ENCODE data around the gene PLA2G6.

Gene PLA2G6

GRCh38 chr22:38066381-38067027 is 115.1 kb downstream of the PLA2G6 start:
- peak overlapping the region; percentile 52 to 83 for H3K27ac ChIP-seq
- no peak for DNase-seq (ENCODE audit: low spot score)
- H3K4me3 ChIP-seq = no peak overlapping the region
- TF ChIP-seq CTCF (IDR thresholded peaks at IDR 0.05) = no peak

DNA sequence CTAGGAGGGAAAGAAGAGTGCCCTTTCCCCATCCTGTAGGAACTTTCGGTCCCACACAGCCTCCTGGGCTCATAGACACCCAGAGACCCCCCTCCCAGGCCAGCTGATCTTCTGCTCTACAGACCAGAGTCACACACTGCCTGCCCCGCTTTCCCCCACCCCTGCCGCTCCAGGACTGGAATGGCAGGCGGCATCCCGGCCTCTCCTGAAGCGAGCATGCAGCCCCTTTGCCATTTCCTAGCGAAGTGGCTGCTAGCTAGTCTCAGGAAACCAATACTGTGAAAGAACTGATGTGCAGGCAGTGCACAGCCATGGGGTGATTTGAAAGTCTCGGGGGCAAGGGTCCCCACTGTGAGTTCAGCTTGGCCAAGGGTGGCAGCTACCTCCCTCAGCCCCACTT is 116.1 kb downstream of the PLA2G6 start:
- DNase-seq (ENCODE audit: low spot score) = no peak
- H3K4me3 ChIP-seq = no peak overlapping the region
- no peak for TF ChIP-seq CTCF (IDR thresholded peaks at IDR 0.05)
- H3K27ac ChIP-seq = no peak overlapping the region

DNA sequence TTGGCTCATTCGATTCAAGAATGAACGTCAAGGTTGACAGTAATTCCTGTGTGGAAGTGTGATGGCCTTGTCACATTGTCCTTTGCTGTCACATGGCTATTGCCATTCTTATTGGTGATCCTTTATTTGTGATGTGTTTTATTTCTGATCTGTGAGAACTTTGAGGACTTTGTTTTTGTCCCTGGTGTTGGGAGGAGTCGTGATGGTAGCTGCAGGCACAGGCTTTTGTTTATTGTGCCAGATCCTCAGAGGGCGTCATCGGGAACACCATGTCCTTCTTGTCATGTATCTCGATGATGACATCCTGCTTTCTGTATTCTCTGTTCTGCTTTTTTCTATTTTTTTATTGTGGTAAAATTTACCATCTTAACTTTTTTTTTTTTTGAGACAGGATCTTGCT is 118.8 kb downstream of the PLA2G6 start:
- no peak for TF ChIP-seq CTCF (IDR thresholded peaks at IDR 0.05)
- H3K27ac ChIP-seq = peak overlapping the region in 1 of 2 donors; percentile 76
- no peak overlapping the region for H3K4me3 ChIP-seq
- no peak for DNase-seq (ENCODE audit: low spot score)
